K562 (cell line): ENCODE data around the gene PSD4. TPM values are rescaled to one million over a fixed set of nuclear protein-coding genes. Genes with fewer than 3 reads are reported as not detected.
A peak's percentile ranks its signal among the peaks of the same experiment; 100 is the strongest.

Source experiments
- ARID1B ChIP-seq: fragments of 450-650 bp; IDR thresholded peaks from 2 replicates; pipeline ENCODE4 v1.6.1; 2016; ENCODE audit warnings: antibody characterized with exemption, mild to moderate bottlenecking, inconsistent platforms
- BCL6 ChIP-seq: fragments of 250-450 bp; sonication (Bioruptor Pico); IDR thresholded peaks from 2 replicates; pipeline ENCODE4 v1.4.0; 2020
- CBFA2T3 ChIP-seq: fragments of 450-650 bp; IDR thresholded peaks from 2 replicates; pipeline ENCODE4 v1.6.1; 2017
- CBX3 ChIP-seq, 2 experiments: IDR thresholded peaks; 1 replicate in 1 of 2; 2 replicates in 1 of 2; pipeline ENCODE4 v1.6.1; 2012; ENCODE audit warnings: inconsistent platforms in 2 of 2, low read length in 2 of 2, borderline replicate concordance in 1 of 2, control low read depth in 1 of 2
- CBX5 ChIP-seq: IDR thresholded peaks from 2 replicates; pipeline ENCODE4 v1.6.1; 2014; ENCODE audit warnings: low read depth, borderline replicate concordance
- EHMT2 ChIP-seq: fragments of 450-650 bp; IDR thresholded peaks from 2 replicates; pipeline ENCODE4 v1.6.1; 2018; ENCODE audit warnings: antibody characterized with exemption
- HDGF ChIP-seq: fragments of 450-650 bp; IDR thresholded peaks from 2 replicates; pipeline ENCODE4 v1.6.1; 2016
- JUND ChIP-seq, 2 experiments: IDR thresholded peaks; 2 replicates in 1 of 2; 3 replicates in 1 of 2; pipeline ENCODE4 v1.6.1; 2011; ENCODE audit warnings: borderline replicate concordance in 2 of 2, low read depth in 2 of 2, low read length in 2 of 2, improper control_type of control experiment in 1 of 2, missing biosample characterization in 1 of 2, missing genetic modification characterization in 1 of 2, missing genetic modification reagents in 1 of 2
- KAT2B ChIP-seq: IDR thresholded peaks from one replicate; pipeline ENCODE4 v1.6.1; 2012; ENCODE audit warnings: low read depth, mild to moderate bottlenecking, control low read depth, inconsistent platforms, low read length, moderate library complexity
- KHSRP ChIP-seq: fragments of 450-650 bp; IDR thresholded peaks from 2 replicates; pipeline ENCODE4 v1.6.1; 2017
- NR2C1 ChIP-seq, 2 experiments: fragments of 450-650 bp; IDR thresholded peaks; 2 replicates each; pipeline ENCODE4 v1.6.1; 2017; ENCODE audit warnings: mild to moderate bottlenecking in 2 of 2, antibody characterized with exemption in 1 of 2, inconsistent platforms in 1 of 2, missing compliant biosample characterization in 1 of 2, missing genetic modification characterization in 1 of 2
- STAT5B ChIP-seq: fragments of 250-450 bp; sonication (Bioruptor Pico); IDR thresholded peaks from 2 replicates; pipeline ENCODE4 v1.8.0; 2021; ENCODE audit warnings: mild to moderate bottlenecking, inconsistent platforms
- TEAD1 ChIP-seq, 2 experiments: fragments of 450-650 bp in 1 of 2; sonication (generic) in 1 of 2; formaldehyde crosslinking; IDR thresholded peaks; 2 replicates each; pipeline versions ENCODE4 v1.4.0 to v1.8.0; 2020 to 2022; ENCODE audit warnings: mild to moderate bottlenecking in 2 of 2, missing genetic modification reagents in 1 of 2
- ZNF57 ChIP-seq: fragments of 450-650 bp; formaldehyde crosslinking; IDR thresholded peaks from 2 replicates; pipeline ENCODE4 v1.4.0; 2020; ENCODE audit warnings: mild to moderate bottlenecking, moderate library complexity
- polyA plus RNA-seq, 8 experiments: library from polyadenylated mRNA; depleted of rRNA in 4 of 8; stranded (reverse) in 5 of 8; unstranded in 3 of 8; fragments of >200 nt; fragmentation: Nextera tagmentation in 2 of 8; fragmentation: Illumina TruSeq in 1 of 8; extraction: Ambion mirVana in 2 of 8; extraction: Trizol in 1 of 8; gene quantifications; 2 replicates each; pipeline versions ENCODE4 v1.2.1 to v1.2.3, GENCODE V29; 2011 to 2014; ENCODE audit warnings: inconsistent platforms in 1 of 8, missing spikeins in 1 of 8
- total RNA-seq, 7 experiments: library from RNA; depleted of rRNA in 6 of 7; stranded (reverse); fragments of >200 nt in 6 of 7; fragmentation: Illumina TruSeq in 2 of 7; extraction: Trizol in 2 of 7; gene quantifications; 2 replicates each; pipeline versions ENCODE4 v1.2.1 to v1.2.3, GENCODE V29; 2011 to 2021; ENCODE audit warnings: low replicate concordance in 1 of 7
- TF ChIP-seq, protein P1 (sequence below), 2 experiments: fragments of 450-650 bp; formaldehyde crosslinking in 1 of 2; IDR thresholded peaks; 2 replicates each; pipeline versions ENCODE4 v1.4.0 to v1.6.1; 2014 to 2020; ENCODE audit warnings: mild to moderate bottlenecking in 2 of 2, borderline replicate concordance in 1 of 2, low read depth in 1 of 2

PSD4 gene
- total and polyA plus RNA-seq, 9 of the 15 experiments (the other 6 are each of a cell fraction or from before 2014, with no cell fraction given) = 0.46 to 54.0 (median 20.8) TPM

DNA sequence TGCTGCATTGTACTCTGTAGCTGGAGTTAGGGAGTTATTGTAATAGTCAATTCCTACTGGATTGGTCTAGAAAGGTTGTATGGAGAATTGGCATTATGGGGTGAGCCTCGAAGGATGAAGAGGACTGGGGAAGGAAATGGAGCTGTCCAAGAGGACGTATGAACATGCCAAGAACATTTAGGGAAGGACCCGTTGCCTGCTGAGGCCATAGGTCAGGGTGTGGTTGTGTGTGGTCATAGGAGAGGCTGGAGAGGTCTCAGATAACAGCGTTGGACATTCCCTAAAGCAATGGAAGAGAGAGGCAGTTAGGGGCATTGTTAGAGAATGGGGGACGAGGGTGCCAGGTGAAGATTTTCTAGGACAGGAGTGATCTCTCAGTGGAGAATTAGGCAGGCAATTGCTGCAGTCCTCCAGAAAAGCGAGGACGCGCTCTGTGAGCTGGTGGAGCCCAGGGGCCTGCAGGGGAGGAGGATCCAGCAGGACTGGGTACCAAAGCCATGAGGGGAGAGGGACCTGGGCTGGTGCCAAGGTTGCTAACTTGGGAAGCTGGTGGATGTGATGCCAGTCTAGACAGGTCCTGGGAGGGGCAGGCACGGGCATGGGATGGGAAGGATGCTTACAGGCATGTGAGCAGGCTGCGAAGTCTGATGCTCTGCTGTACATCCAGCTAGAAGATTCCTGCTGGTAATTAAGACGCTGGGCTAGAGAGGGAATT is 9.4 kb upstream of the PSD4 start (continued):
- TF ChIP-seq, protein P1, sequence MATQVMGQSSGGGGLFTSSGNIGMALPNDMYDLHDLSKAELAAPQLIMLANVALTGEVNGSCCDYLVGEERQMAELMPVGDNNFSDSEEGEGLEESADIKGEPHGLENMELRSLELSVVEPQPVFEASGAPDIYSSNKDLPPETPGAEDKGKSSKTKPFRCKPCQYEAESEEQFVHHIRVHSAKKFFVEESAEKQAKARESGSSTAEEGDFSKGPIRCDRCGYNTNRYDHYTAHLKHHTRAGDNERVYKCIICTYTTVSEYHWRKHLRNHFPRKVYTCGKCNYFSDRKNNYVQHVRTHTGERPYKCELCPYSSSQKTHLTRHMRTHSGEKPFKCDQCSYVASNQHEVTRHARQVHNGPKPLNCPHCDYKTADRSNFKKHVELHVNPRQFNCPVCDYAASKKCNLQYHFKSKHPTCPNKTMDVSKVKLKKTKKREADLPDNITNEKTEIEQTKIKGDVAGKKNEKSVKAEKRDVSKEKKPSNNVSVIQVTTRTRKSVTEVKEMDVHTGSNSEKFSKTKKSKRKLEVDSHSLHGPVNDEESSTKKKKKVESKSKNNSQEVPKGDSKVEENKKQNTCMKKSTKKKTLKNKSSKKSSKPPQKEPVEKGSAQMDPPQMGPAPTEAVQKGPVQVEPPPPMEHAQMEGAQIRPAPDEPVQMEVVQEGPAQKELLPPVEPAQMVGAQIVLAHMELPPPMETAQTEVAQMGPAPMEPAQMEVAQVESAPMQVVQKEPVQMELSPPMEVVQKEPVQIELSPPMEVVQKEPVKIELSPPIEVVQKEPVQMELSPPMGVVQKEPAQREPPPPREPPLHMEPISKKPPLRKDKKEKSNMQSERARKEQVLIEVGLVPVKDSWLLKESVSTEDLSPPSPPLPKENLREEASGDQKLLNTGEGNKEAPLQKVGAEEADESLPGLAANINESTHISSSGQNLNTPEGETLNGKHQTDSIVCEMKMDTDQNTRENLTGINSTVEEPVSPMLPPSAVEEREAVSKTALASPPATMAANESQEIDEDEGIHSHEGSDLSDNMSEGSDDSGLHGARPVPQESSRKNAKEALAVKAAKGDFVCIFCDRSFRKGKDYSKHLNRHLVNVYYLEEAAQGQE (IDR thresholded peaks at IDR 0.05; ENCODE audit: borderline replicate concordance) = peak; percentile 55
- TF ChIP-seq, protein P1 (CRISPR knock-in tag; IDR thresholded peaks at IDR 0.05; ENCODE audit: low read depth) = no peak
- TF ChIP-seq CBFA2T3 = 0 out of 2 replicates have a peak, but pooled peaks have one; percentile 12
- 0 out of 4 replicates have a peak, but pooled peaks of 1 of the 2 experiments have one; percentile 9 for TF ChIP-seq TEAD1 (CRISPR knock-in tag; IDR thresholded peaks at IDR 0.05)
- TF ChIP-seq BCL6 (CRISPR knock-in tag) = no peak
- TF ChIP-seq ZNF57 (CRISPR knock-in tag) = no peak
- TF ChIP-seq JUND (IDR thresholded peaks at IDR 0.05; ENCODE audit: borderline replicate concordance, low read depth, low read length) = 0 out of 2 replicates have a peak, but pooled peaks have one; percentile 12
- TF ChIP-seq JUND (tag; IDR thresholded peaks at IDR 0.05; ENCODE audit: borderline replicate concordance, low read depth, low read length) = peak; percentile 24; the same call in 1 of the 3 replicates
- TF ChIP-seq KAT2B = no peak
- TF ChIP-seq ARID1B = peak; percentile 30; the same call in 1 of the 2 replicates
- no peak for TF ChIP-seq KHSRP
- TF ChIP-seq CBX5 = no peak
- TF ChIP-seq STAT5B (CRISPR knock-in tag) = no peak
- peak; percentile 60; the same call in 1 of the 2 replicates for TF ChIP-seq EHMT2
- peak; percentile 63 for TF ChIP-seq NR2C1 (IDR thresholded peaks at IDR 0.05)
- peak; percentile 73 for TF ChIP-seq NR2C1 (tag; IDR thresholded peaks at IDR 0.05)
- TF ChIP-seq CBX3 (IDR thresholded peaks at IDR 0.05; ENCODE audit: borderline replicate concordance in 1 of 2, low read length in 2 of 2) = no peak
- TF ChIP-seq HDGF = no peak
